NCI-H2171 (cell line): ENCODE results near the gene STXBP6.

Source experiments
- DNase-seq: peaks from one replicate; lab custom pipeline; 2025; lab: John Stamatoyannopoulos, UW

STXBP6 gene

DNA sequence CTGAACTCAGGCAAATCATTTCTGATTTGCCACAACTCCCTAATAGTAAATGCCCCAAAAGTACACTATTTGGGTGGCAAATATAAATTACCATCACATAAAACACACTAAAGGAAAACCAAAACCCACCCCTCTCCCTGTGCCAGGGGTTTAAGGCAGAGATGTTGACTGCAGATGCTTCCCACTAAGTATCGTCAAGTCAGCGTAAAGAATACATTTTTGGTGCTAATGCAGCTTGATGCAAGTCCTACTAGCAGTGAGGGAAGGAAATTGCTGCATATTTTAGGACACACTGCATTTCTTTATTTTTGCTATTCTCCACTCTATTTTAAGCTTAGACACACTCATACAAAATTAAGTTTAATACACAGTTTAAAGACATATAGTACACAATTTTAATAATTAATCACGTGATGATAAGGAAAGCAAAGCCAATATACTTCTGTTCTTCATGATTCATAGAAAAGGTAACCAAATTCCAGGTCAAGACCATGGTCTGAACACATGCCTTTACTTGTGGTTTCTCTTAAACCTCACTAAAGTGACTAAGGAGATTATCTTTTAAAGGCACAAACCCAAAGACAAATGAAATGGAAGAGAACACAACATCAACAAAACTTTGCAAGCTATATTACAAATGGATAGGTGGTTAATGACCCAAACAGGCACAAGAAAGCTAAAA, 162.2 kb downstream of the STXBP6 start:
- DNase-seq = no peak

DNA sequence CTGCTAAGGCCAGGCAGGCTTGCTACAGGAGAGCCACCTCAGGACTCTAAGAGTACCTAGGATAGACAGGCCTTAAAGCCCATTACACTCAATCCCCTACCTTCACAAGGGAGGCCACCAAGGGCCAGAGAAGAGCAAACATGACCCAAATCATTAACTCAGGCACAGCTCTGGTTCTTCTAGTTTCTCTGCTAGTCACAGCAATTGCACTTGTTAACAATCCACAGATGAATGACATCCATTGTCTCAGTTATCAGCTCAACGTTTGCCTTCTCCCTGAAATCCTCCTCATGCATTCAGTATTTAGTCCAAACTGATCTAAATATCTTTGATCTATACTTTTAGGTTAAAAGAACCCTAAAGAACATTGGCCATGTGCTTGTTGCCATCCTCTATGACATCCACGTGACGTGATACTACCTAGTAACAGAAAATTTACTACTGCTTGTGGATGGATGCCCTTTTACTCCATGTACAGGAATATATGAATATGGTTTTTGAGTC, 164.5 kb downstream of the STXBP6 start:
- no peak for DNase-seq

DNA sequence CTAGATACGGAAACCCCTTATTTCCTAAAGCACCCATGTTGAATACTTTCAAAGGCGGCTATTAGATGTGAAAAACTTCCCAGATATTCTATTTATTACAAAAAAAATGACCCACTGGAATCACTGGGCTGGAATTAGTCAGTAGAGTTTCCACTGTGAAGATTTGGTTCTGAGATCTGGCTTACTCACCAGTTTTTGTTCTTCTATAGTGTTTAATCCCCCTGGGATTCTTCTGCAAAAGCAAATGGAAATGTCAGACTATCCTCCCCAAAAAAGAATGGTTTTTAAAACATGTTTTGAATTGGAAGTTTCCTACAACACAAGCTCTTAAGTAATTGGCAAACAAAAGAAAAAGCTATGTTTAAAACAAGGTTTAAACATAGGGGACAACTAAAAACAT, 166.4 kb downstream of the STXBP6 start:
- no peak for DNase-seq

DNA sequence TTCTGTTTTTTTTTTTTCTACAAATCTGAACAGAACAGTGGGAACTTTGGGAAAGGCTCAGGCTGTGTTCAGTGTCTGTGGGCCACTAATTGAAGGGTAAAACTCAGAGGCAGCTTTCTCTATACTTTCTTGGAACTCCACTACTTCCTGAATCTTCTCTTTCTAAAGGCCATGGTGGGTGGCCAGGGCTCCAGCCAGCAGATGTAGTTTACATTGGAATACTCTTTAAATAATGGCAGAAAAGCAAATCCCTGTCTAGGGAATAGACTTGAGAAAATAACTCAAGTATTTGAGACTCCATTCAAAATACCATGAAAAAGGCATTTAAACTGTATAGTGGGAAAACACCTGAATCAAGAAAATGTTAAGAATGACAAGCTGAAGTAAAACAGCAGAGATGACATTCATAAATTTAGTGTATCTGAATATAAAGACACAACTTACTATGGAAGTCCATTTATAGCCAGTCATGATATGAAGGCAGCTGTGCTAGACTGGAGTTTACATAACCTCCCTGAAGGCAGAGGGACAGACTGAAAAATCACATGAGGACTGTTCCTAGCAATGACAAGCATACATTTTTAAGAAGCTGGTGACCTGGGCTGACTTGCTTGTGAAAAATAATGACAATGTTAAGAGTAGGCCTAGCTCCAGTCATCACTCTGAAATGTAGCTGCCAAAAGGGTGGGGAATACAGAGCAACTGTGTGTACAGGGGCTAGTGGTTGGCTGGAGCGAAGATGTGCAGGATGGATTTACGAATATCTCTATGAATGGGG, 168.6 kb downstream of the STXBP6 start:
- no peak for DNase-seq

DNA sequence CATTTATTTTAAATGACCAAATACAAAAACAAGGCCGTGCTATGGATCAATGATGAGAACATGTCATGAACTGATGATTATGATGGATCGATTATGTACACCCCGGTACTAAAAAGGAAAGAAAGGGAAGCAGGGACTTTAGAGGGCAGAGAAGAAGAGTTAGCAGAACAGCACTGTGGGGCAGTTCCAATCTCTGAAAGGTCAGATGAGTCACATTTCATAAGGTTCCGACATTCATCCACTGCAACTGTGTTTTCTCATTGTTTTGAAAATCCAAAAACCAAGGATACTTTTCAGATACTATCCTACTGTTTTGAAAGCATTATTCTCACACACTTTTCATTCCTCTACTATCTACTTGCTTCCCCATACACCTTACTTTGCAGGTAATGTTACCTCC, 169.3 kb downstream of the STXBP6 start:
- no peak for DNase-seq

DNA sequence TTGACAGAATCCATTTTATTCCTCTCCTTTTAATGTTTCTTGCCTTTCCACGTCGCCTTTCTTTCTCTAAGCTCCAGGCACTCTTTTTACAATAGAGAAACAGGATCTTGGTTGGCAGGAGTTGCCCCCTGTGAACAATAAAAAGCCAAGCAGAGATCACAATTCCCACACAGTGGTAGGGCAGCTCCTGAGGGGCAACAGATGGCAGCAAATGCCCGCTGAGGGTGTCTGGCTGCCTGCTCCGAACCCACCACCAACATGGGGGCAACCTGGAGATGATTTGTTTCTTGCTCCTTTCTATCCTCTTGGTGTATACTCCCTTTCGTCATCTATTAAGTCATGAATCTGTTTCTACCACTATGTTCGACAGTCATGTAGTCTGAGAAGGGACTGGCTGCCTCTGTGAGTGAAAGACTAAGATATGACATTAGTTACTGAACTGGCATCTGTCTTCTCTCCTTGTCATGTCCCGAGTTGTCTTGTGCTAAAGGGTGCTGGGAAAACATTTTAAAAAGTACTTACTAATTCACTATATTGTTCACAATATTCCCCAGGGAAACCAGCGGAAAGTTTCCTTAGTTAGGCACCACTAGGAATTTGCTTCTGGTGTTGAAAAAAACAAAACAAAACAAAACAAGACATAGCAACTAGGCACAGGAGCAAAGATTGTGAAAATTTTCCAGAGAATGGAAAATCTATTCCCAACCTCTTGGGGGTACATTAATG, 170.1 kb downstream of the STXBP6 start:
- no peak for DNase-seq

DNA sequence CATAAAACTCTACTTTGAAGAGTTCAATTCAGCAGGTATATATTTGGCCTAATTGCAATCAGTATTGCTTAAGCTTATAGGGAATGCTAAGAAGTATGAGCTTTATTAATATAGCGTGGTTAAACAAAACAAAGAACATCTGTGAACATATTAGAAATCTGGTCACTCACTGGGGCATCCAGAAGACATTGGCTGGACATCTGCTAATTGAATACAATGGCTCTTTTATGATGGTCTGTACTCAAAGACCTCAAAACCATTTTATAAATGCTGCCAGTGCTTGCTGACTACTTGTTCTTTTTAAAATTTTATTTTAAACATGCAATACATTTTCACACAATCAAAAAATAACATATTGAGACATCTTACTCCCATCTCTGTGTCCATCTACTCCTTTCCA, 173.0 kb downstream of the STXBP6 start:
- DNase-seq = no peak

DNA sequence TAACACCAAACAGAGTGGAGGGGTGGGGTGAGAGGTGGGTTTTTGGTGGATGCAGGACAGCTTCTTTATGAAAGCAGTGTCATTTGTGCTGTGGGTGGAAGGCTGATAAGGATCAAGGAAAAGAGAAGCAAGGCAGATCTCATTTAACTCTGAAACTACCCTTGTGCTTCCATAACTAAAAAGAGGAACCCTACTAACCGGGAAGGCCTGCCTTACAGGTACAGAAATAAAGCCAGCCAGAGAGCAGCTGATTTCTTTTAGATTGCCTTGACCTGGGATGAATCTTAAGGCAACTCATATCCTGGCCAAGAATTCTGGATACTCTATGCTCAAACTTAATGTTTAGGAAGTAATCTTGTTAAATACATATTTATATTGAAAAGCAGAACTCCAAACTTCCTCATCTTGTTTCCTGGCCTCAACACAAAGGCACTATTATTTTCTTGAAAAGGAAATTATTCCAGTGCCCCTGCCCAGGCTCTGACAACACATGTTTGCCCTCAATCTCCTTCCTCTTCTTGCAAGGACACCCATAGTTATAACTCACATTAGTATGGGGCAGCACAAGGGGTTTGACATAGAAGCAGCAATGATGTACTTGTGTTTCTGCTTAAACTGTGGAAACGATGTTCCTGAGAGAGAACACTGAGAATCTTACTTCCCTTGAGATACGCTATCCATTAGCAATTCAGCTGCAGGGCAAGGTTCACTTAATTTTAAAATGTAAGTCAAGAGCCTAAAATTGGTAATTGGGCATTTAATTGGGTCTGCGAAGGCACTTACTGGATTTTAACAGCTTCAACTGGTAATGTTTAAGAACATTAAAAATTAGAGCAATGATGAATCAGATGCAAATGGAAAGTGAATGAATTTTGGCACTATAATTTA, 173.7 kb downstream of the STXBP6 start:
- DNase-seq = no peak

DNA sequence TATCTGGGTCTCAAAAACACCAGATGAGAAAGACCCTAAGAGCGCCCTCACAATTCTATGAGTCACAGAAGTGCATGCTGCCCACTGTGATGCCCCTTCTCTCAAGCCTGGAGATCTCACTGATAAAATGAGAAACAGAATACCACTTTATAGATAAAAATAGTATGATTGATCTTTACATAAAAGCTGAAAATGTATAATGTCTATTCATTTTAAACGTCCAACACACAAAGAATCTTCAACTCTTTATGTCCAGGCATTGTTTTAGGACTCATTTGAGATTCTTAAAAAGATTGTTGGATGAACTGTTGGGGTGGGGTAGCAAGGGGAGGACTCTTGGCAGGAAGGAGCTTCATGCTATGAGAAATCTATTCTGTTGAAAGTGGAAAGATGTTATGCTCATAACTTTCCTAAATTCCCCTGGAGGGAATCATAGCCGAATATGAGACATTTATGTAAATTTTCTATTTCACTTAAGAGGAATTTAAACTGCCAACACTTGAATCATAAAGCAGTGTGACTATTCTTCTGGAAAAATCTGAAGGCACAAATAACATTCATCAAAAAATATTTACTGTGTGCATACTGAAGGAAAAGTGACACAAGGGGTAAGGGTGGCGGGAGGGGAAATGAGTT, 174.6 kb downstream of the STXBP6 start:
- DNase-seq = no peak

DNA sequence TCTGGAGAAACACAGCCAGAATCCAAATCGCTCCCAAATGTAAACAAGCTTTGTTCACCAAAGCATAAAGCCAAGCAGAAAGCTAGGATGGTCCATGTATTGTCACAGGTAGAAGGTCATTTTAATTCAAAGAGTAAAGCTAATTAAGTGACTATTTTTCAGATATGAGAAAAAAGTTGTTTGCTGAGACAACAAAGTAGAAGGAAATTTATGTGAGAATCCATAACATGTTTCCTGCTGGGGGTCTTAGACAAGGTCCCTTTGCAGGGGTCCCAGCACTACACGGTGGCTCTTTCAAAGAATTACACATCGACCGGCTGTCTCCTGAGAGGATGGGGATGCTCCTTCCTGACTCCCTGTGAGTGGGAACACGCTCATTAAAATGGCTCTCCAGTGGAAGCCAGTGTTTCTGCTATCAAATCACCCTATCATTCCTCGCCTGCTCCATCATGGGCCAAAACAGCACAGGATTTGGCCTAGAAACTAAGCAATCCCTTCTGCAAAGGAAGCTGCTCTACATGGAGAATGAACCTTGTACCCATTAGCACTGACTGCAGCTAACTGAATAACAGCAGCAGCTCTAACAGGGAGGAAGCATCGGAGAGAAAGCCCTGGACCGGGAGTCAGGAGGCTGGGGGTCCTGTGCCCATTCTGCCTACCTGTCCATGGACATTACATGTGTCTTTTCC, 175.3 kb downstream of the STXBP6 start:
- no peak for DNase-seq

DNA sequence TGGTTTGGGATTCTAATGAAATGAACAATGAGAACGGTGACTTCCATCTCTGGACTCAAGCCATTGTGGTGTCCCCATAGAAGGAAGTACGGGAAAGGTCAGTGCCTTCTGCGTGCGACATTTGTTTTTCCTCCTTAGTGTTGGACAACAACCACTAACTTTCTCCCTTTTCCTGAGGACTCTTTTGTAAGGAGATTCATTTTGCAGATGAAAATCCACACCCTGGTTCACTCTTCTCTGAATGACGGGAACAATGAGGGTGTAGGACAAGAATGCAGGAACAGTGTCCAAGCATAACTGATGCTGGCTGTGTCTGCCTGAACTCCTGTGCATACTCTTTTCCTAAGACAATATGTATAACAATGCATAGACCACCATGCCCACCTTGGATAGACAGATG, 176.4 kb downstream of the STXBP6 start:
- DNase-seq = no peak

DNA sequence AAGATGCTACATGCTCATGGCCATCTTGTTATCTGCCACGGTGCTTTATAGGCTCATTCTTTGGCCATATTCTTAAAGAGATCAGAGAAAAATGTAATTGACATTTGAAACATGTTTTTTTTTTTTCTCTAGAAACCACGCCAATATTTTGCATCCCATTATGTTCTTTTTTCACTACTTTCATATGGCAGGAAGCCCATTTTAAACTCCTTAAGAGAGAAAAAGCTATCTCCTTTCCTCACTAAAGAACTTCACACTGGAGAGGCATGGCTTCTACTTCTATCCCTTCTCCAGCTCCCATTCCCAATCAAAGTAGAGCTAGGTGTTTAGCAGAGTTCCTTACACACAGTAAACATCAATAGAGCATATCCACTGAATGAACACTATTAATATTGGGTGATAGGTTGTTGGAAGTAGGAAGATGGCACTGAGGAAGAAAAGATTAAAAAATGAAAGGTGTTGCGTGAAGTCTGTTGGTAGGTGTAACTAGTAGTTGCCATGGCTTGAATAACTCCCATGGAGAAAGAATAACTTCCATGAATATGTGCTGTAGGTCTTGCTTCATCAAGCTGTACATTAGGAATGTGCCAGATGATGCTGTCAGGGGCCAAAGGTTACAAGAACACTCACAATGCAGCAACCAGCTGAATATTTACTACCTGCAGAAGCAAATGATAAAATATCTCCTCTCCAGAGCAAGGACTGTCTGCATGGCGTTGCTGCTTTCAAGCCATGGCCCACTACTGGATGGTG, 178.8 kb downstream of the STXBP6 start:
- no peak for DNase-seq

DNA sequence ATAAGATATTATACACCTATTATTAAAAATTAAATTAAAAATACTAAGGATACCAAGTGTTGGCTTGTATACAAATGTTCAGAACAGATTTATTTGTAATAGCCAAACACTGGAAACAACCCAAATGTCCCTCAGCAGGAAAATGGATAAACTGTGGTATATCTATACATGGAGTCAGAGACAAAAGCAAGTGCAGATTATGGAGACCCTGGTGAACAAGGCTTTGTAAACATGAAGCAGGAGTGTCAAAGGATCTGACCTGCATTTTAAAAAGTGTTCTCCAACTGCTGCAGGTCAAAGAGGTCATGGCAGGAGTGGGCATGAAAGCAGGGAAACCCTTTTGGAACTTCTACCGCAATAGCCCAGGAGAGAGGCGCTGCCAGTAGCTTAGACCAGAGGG, 181.6 kb downstream of the STXBP6 start:
- no peak for DNase-seq

DNA sequence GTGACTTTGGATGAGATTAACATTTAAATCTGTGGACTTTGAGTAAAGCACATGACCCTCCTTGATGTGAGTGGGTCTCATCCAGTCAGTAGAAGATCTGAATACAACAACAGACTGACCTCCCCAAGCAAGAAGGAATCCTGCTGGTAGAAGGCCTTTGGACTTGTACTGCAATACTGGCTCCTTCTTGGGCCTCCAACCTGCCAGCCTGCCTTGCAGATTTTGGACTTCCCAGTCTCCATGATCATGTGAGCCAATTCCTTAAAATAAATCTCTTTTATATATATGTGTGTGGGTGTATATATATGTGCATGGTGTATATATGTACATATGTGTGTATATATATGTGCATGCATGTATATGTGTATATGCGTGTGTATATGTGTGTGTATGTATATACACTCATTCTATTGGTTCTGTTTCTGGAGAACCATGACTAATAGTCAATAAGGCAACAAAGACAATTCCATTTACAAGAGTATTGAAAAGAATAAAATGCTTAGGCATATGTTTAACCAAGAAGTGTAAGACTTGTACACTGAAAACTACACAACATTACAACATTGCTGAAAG, 183.8 kb downstream of the STXBP6 start:
- no peak for DNase-seq

DNA sequence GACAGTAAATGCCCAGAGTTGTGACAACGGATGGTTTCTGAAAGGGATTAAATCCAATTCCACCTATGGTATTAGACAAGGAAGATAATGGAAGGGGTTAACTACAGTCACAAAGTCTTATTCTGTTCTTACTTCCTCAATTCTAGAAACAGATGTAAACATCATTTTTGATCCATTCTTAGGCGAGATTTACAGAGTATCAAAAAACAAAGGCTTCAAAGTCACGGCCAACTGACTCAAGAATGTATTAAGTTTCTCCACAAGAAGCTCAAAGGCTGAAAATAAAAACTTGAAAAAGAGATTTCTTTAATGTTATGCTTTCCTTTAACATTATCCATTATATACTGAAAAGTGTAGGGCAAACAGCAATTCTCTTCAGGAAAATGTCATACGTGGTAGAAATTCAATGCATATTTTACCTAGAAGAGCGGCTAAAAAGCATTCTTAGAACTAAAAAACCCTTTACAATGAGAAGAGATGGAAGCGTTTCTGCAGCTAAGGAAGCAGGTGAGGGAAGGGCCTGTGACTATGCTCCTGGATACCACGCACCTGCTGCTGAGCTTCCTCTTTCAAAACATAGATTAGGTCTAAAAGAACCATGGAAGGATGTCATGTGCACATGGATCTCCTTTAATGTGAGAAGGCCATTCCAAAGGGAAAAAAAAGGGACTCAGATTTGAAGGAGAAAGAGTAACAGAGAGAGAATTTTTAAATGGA, 185.8 kb downstream of the STXBP6 start:
- DNase-seq = no peak

DNA sequence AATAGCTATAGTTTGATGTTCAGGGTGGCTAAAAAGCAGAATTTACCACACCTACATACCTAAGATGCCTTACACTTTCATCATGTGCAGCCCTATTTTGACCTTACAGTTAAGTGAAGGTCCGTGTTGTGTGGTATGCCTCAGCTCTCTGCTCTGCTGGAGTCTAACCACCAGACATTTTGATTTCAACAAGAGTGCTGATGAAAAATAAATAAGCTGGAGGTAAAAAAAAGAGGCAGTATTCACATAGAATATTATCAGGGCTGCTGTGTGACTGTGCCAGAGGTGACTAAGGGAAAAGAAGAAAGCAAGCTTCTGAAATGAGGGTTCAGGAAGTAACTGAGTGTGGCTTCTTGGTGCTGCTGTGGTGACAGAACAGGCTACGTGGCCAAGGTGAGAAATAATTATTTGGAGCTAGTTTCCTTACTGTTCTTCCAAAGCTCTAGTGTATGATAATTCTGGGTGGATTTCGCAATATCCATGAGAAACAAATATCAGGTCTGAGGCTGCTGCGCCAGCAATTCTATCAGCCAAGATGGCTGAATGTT, 188.8 kb downstream of the STXBP6 start:
- no peak for DNase-seq

DNA sequence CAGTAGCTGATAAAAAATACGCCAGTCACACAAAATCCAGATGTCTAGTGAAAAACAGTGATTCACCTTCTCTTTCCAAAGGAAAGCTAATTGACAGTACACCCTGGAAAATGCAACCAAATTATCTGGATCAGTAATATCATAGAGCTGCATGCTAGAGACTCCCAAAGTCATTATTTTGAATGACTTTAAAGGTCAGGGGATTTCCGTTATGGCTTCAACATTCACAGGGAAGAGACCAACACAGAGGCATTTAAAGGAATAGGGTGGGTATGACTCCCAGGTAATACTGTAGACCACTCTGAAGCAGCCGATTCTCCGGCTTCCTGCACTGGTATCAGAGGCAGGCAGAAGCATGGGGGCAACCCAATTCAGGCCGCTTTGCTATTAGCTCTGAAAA, 190.4 kb downstream of the STXBP6 start:
- no peak for DNase-seq

DNA sequence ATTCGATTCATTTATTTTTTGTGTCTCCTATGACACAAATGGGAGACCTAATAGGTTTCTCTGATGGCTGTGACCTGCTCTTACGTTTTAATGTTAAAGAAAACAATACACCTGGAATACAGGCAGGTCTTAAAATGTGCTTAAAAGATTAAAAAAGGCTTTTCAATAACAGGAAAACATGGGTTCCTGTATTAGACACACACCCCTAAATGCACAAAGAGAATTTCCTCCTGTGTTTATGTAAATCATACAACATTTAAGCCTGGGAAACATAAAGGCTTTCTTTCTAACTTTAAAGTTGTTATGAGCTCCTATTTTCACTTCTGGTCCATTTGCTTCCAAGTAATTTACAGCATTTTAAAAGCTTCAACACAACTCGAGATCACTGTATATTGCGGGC, 191.3 kb downstream of the STXBP6 start:
- no peak for DNase-seq

DNA sequence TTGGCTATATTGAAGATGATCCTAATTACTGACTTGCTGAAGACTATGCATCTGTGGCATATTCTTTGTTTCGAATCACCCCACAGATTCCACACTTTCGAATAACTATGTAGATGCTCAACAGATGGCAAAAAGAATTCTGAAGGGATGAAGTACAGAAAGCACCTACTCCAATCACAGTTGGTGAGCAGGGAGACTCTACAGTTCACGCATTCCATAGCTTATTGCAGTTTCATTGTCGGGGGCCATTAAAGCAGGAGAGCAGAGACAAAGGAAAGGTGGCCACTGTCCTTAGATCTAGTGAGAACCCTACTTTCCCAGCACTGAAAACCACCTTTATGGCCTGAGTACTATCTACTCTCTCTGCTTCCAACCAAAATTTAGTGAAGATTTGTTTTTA, 191.9 kb downstream of the STXBP6 start:
- DNase-seq = no peak
